ENCODE measurements around the gene UHMK1.

Gene UHMK1

GRCh38 chr1:162548170-162548569 is 50.6 kb downstream of the UHMK1 start:
- Histone ChIP-seq H3K27ac (replicated peaks) (no peak overlapping the region), H3K27me3 (ENCODE audit: insufficient read depth, poor library complexity, severe bottlenecking) (no peaks in the 10 kb centered on the region), H3K4me3 (replicated peaks; ENCODE audit: insufficient read depth, low read length) (no peak overlapping the region)
- no peak for DNase-seq (ENCODE audit: low read depth in 1 of 2, low spot score in 1 of 2)
- TF ChIP-seq REST (IDR thresholded peaks at IDR 0.05; ENCODE audit: insufficient replicate concordance, low read depth), result no peak
- no peak for TF ChIP-seq SPI1 (IDR thresholded peaks at IDR 0.05; ENCODE audit: borderline replicate concordance, low read depth)
- TF ChIP-seq POLR2AphosphoS5 (IDR thresholded peaks at IDR 0.05; ENCODE audit: low read depth), result no peak
- TF ChIP-seq CTCF (IDR thresholded peaks at IDR 0.05; ENCODE audit: insufficient read depth, low read length), result no peak
- no peak for TF ChIP-seq GABPA (IDR thresholded peaks at IDR 0.05; ENCODE audit: low read depth)

- TF ChIP-seq GABPA (IDR thresholded peaks at IDR 0.05; ENCODE audit: low read depth) (no peak), POLR2AphosphoS5 (IDR thresholded peaks at IDR 0.05; ENCODE audit: low read depth) (no peak), CTCF (IDR thresholded peaks at IDR 0.05; ENCODE audit: insufficient read depth, low read length) (no peak), SPI1 (IDR thresholded peaks at IDR 0.05; ENCODE audit: borderline replicate concordance, low read depth) (no peak), REST (IDR thresholded peaks at IDR 0.05; ENCODE audit: insufficient replicate concordance, low read depth) (no peak)
- Histone ChIP-seq H3K4me3 (replicated peaks; ENCODE audit: insufficient read depth, low read length) (no peak overlapping the region), H3K27ac (replicated peaks) (no peak overlapping the region), H3K27me3 (ENCODE audit: insufficient read depth, poor library complexity, severe bottlenecking) (no peaks in the 10 kb centered on the region)
- no peak for DNase-seq (ENCODE audit: low read depth in 1 of 2, low spot score in 1 of 2)
Observed at GRCh38 chr1:162549001-162549400, 51.4 kb downstream of the UHMK1 start.

- H3K4me3 ChIP-seq (replicated peaks; ENCODE audit: insufficient read depth, low read length), result no peak overlapping the region
- H3K27ac ChIP-seq (replicated peaks), result no peak overlapping the region
- DNase-seq (ENCODE audit: low read depth in 1 of 2, low spot score in 1 of 2), result no peak
- H3K27me3 ChIP-seq (ENCODE audit: insufficient read depth, poor library complexity, severe bottlenecking), result no peaks in the 10 kb centered on the region
- no peak for TF ChIP-seq REST (IDR thresholded peaks at IDR 0.05; ENCODE audit: insufficient replicate concordance, low read depth)
- no peak for TF ChIP-seq GABPA (IDR thresholded peaks at IDR 0.05; ENCODE audit: low read depth)
- no peak for TF ChIP-seq POLR2AphosphoS5 (IDR thresholded peaks at IDR 0.05; ENCODE audit: low read depth)
- TF ChIP-seq CTCF (IDR thresholded peaks at IDR 0.05; ENCODE audit: insufficient read depth, low read length), result no peak
- TF ChIP-seq SPI1 (IDR thresholded peaks at IDR 0.05; ENCODE audit: borderline replicate concordance, low read depth), result no peak
Observed at GRCh38 chr1:162550925-162551324, 53.3 kb downstream of the UHMK1 start.

All from HL-60 (cell line).